Testis (tissue), 2 donors: ENCODE data around the gene MDM1.

ENCODE experiments used
- CTCF ChIP-seq, 3 experiments: fragments of 450-650 bp in 2 of 3; fragments of 200-600 bp in 1 of 3; sonication (generic) in 1 of 3; IDR thresholded peaks; one replicate each; pipeline ENCODE4 v1.5.1; 2016 to 2019; ENCODE audit warnings: antibody characterized with exemption in 3 of 3, mild to moderate bottlenecking in 2 of 3, moderate library complexity in 1 of 3
- POLR2A ChIP-seq: fragments of 450-650 bp; IDR thresholded peaks from one replicate; pipeline ENCODE4 v1.6.1; 2017; ENCODE audit warnings: antibody characterized with exemption, mild to moderate bottlenecking, moderate library complexity

DNA sequence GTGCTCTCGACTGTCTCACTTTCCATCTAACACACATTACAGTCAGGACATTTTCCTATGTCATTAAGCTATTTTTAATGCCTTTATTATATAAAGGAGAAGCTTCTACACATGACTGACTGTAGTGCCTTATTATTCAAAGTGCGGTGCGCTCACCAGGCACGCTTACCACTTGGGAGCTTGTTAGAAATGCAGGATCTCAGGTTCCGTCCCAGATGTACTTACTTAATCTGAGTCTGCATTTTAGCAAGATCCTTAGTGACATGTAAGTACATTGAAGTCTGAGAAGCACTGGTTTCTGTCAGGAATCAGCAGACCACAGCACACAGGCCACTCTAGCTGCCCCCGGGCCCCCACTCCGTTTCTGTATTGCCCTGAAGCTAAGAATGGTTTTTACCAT is 44.7 kb upstream of the MDM1 start:
- TF ChIP-seq CTCF (IDR thresholded peaks at IDR 0.05) = no peak
- TF ChIP-seq POLR2A = no peak
